HG02943 (cell line): ENCODE results near the gene HK1.
"Not testable (repeated sequence)": the region's sequence is repeated elsewhere in the genome, so short reads cannot be mapped to it uniquely, and the experiment has no call there.

Experiments
- ATAC-seq: cut with Tn5 transposase; IDR thresholded peaks from one replicate; pipeline ENCODE4 v1.9.1; 2021; ENCODE audit warnings: mild to moderate bottlenecking, low read depth, moderate library complexity; ENCODE audit not compliant: unreplicated experiment

Gene HK1

GRCh38 chr10:69278446-69278963 is at the start of gene HK1:
Gene HK1 (plus strand): TSS chr10:69278496.
- ATAC-seq = no peak

- no peak for ATAC-seq
These were observed 48.7 kb upstream of the HK1 start for GRCh38 chr10:69229616-69229916.

- no peak for ATAC-seq
These were observed 48.2 kb upstream of the HK1 start for GRCh38 chr10:69230128-69230527.

- no peak for ATAC-seq
These were observed 46.0 kb upstream of the HK1 start for GRCh38 chr10:69232252-69232651.

GRCh38 chr10:69232736-69233480 is 45.4 kb upstream of the HK1 start:
- ATAC-seq = no peak

- no peak for ATAC-seq
These were observed 43.8 kb upstream of the HK1 start for GRCh38 chr10:69234447-69234846.

- ATAC-seq = no peak
These were observed 40.7 kb upstream of the HK1 start for GRCh38 chr10:69237528-69238159.

- ATAC-seq = no peak
These were observed 39.2 kb upstream of the HK1 start for GRCh38 chr10:69239136-69239535.

- no peak for ATAC-seq
These were observed 38.4 kb upstream of the HK1 start for GRCh38 chr10:69239816-69240434.

- ATAC-seq = no peak
These were observed 37.8 kb upstream of the HK1 start for GRCh38 chr10:69240455-69240854.

GRCh38 chr10:69241575-69241974 is 36.7 kb upstream of the HK1 start:
- ATAC-seq = no peak

- ATAC-seq = no peak
These were observed 36.0 kb upstream of the HK1 start for GRCh38 chr10:69242040-69242851.

GRCh38 chr10:69242852-69243212 is 35.5 kb upstream of the HK1 start:
- no peak for ATAC-seq

- ATAC-seq = no peak
These were observed 34.5 kb upstream of the HK1 start for GRCh38 chr10:69243817-69244216.

- ATAC-seq = no peak
These were observed 32.3 kb upstream of the HK1 start for GRCh38 chr10:69246036-69246435.

- ATAC-seq = no peak
These were observed 31.5 kb upstream of the HK1 start for GRCh38 chr10:69246581-69247312.

GRCh38 chr10:69247313-69247710 is 31.0 kb upstream of the HK1 start:
- ATAC-seq = no peak

- no peak for ATAC-seq
These were observed 30.1 kb upstream of the HK1 start for GRCh38 chr10:69248117-69248730.

GRCh38 chr10:69250041-69250440 is 28.3 kb upstream of the HK1 start:
- ATAC-seq = no peak

GRCh38 chr10:69251417-69251816 is 26.9 kb upstream of the HK1 start:
- not testable (repeated sequence) for ATAC-seq
